Coronary artery (tissue), 2 donors: ENCODE measurements around the gene MRGPRX2.
A peak's percentile ranks its signal among the peaks of the same experiment; 100 is the strongest.

Experiments used
- DNase-seq: peaks from one replicate; pipeline ENCODE4 v3.0.0-alpha.2; 2017; ENCODE audit warnings: low spot score
- H3K27ac ChIP-seq, 2 donors: fragments of 200-600 bp; sonication (generic); one replicate each; pipeline ENCODE4 v1.5.1; 2016 to 2019
- H3K4me3 ChIP-seq: fragments of 200-600 bp; sonication (generic); 2 replicates; pipeline ENCODE4 v1.5.1; 2016; ENCODE audit warnings: mild to moderate bottlenecking, moderate library complexity
- CTCF ChIP-seq: fragments of 200-600 bp; sonication (generic); IDR thresholded peaks from one replicate; pipeline ENCODE4 v1.5.1; 2019; ENCODE audit warnings: antibody characterized with exemption

The MRGPRX2 gene

GRCh38 chr11:19088791-19089190, 28.3 kb upstream of the MRGPRX2 start:
- TF ChIP-seq CTCF = no peak
- Histone ChIP-seq H3K4me3 (no peak overlapping the region), H3K27ac (no peak overlapping the region)
- DNase-seq = no peak

GRCh38 chr11:19087658-19088057, 27.1 kb upstream of the MRGPRX2 start:
- Histone ChIP-seq H3K27ac (peak overlapping the region in 1 of 2 donors; percentile 32), H3K4me3 (no peak overlapping the region)
- no peak for TF ChIP-seq CTCF
- DNase-seq = no peak

DNA sequence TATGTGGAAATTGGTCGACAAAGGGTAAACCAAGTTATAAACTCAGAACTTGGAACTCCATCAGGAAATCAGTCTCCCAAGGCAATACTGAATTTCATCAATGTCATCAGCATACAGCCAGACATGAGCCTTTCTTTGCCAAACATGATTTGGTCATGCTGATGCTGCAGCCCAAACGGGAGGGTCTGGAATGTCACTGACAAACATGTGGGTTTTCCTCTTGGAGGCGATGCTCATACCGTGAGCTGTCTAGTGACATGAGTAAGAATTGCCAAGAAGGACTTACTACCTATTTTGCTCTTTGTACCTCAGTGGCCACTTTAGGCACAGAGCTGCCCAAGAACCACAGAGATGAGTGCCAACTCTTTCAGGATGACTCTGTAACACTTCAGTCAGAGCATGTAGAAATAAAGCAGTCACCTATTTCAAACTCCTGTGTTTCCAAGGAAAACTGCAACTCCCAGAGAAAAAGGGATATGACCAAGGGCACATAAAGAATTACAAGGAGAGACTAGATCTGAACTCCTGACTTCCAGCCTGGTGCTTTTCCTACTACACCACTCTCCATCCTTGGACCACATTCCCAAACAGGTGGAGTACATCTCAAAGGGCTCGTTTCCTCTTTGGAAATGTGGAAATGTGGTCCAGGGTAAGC, 24.3 kb upstream of the MRGPRX2 start:
- H3K27ac ChIP-seq = no peak overlapping the region
- no peak for TF ChIP-seq CTCF
- no peak for DNase-seq
- no peak overlapping the region for H3K4me3 ChIP-seq

DNA sequence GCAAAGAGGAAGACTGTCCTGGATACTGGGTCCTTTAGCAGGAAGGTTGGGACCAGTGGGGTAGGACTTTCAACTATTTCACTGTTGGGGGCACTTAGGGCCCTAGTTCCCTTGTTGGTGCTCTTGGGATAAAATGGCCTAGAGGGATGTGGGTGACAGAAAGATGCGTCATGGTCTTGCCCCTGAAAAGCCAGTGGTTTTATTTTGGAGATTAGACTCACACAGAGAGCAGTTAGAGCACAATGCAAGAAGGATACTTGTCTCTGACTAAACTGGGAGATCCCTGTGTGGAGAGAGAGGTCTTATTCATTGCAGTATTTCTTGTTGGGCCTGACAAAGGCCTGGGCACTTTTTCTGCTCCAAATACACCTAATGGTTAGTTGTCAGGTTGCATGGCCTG, 22.6 kb upstream of the MRGPRX2 start:
- TF ChIP-seq CTCF = no peak
- Histone ChIP-seq H3K27ac (no peak overlapping the region), H3K4me3 (no peak overlapping the region)
- no peak for DNase-seq

GRCh38 chr11:19080579-19080993, 20.1 kb upstream of the MRGPRX2 start:
- Histone ChIP-seq H3K4me3 (no peak overlapping the region), H3K27ac (no peak overlapping the region)
- no peak for TF ChIP-seq CTCF
- no peak for DNase-seq

GRCh38 chr11:19079643-19080440, 19.3 kb upstream of the MRGPRX2 start:
- Histone ChIP-seq H3K27ac (no peak overlapping the region), H3K4me3 (no peak overlapping the region)
- TF ChIP-seq CTCF = no peak
- no peak for DNase-seq

DNA sequence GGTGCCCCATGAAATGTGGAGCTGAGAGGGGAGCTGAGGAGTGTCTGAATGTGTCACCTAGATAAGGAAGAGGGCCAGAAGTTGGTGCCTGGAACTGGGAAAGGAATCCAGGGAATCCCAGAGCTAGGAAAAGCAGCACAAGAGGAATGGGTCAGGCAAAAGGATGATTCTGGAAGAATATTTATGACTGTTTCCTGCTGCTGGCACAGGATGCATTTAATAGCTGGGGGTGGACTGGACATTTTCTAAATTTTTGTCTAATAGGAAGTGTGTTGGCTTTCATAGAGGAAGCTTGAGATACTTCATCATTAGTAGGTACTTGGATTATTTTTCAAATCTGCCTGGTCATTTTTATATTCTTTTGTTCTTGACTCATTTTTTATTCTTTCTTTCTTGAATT, 17.4 kb upstream of the MRGPRX2 start:
- Histone ChIP-seq H3K4me3 (no peak overlapping the region), H3K27ac (no peak overlapping the region)
- DNase-seq = no peak
- TF ChIP-seq CTCF = no peak
